ENCODE measurements around the gene MSX1.

- no peak for TF ChIP-seq CTCF (IDR thresholded peaks at IDR 0.05; ENCODE audit: borderline replicate concordance, extremely low read depth, low read length, poor library complexity, severe bottlenecking)
- TF ChIP-seq EZH2 (IDR thresholded peaks at IDR 0.05; ENCODE audit: borderline replicate concordance, low read depth, low read length, severe bottlenecking): no peak
Observed at GRCh38 chr4:4838051-4838935, 21.2 kb upstream of the MSX1 start.
